GM10266 (cell line): ENCODE measurements around the gene ZNF547.

Experiments
- DNase-seq: peaks from one replicate; pipeline ENCODE4 v3.0.0; 2012; ENCODE audit errors: extremely low spot score
- TF ChIP-seq, protein P1 (sequence below): IDR thresholded peaks from 2 replicates; pipeline ENCODE4 v1.5.1; 2012; ENCODE audit warnings: mild to moderate bottlenecking, low read depth; ENCODE audit not compliant: control insufficient read depth, insufficient read depth; ENCODE audit errors: missing control alignments

Gene ZNF547

DNA sequence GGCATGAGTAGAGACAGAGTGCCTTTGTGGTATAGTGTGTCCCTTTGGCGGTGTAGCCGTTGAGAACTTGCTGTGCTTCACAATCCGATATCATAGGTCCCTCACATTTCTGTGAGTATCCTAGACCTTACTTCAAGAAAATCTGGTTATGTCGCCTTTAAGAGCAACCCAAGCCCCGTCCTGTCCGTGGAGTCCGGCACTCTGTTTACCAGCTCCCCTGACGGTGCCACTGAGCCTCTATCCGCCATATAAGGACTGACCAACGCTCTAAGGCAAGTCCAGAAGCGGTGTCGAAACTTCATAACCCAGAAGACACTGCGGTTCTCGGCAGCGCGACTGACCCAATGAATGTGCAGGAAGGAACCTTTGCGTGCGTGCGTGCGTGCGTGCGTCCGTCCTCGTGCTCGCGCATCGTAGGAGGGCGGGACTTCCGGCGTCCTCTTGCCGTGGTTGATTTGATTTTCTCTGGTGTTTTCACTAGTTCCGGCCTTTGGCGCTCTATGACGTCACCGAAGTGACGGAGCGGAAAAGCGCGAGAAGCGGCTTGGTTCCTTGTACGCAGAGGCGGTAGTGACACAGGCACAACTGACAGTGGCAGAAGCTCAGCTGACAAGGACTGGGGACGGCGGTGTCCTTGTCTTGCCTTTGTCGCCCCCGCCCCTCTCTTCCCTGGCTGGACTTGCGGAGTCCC is at the start of gene ZNF547, which contains the start of gene TRAPPC2B:
TSS of gene ZNF547 (plus strand) at position 555 of the 691 bp plus-strand sequence. CDS start 5,005 bp downstream, outside the sequence.
TSS of gene TRAPPC2B (plus strand) at position 555 of the 691 bp plus-strand sequence. CDS start 1,283 bp downstream, outside the sequence.
- TF ChIP-seq, protein P1, sequence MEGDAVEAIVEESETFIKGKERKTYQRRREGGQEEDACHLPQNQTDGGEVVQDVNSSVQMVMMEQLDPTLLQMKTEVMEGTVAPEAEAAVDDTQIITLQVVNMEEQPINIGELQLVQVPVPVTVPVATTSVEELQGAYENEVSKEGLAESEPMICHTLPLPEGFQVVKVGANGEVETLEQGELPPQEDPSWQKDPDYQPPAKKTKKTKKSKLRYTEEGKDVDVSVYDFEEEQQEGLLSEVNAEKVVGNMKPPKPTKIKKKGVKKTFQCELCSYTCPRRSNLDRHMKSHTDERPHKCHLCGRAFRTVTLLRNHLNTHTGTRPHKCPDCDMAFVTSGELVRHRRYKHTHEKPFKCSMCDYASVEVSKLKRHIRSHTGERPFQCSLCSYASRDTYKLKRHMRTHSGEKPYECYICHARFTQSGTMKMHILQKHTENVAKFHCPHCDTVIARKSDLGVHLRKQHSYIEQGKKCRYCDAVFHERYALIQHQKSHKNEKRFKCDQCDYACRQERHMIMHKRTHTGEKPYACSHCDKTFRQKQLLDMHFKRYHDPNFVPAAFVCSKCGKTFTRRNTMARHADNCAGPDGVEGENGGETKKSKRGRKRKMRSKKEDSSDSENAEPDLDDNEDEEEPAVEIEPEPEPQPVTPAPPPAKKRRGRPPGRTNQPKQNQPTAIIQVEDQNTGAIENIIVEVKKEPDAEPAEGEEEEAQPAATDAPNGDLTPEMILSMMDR: no peak

GRCh38 chr19:57314146-57314545 is 49.2 kb upstream of the ZNF547 start:
- TF ChIP-seq, protein P1: no peak
- no peak for DNase-seq

More for the DNA sequence above, at the start of gene ZNF547, which contains the start of gene TRAPPC2B:
- peak; percentile 86 for DNase-seq

DNA sequence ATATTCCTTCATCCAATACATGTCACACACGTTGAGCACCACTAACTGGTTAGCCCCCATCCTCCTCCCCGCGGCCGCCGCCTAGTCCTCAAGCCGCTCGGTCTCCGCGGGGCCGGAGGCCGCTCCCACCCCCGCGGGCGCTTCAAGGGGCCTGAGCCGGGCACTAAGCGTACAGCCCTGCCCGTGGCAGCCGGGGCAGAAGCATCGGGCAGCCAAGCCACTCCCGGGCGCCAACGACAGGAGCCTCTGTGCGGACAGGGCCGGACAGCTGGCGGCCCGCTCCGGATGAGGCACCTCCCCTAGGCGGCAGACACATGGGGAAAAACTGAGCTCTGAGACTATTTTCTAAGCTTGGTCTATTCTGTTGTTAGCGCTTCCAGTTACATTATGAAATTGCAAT is 45.8 kb upstream of the ZNF547 start:
- DNase-seq: no peak
- TF ChIP-seq, protein P1: no peak

GRCh38 chr19:57319869-57320179 is 43.5 kb upstream of the ZNF547 start:
- TF ChIP-seq, protein P1: no peak
- no peak for DNase-seq

- TF ChIP-seq, protein P1: no peak
- peak; percentile 96 for DNase-seq
These were observed 42.9 kb upstream of the ZNF547 start, which contains the start of gene ZNF543 for GRCh38 chr19:57320180-57321084. TSS of gene ZNF543 (plus strand) at chr19:57320472. CDS start at chr19:57320854, 382 bp downstream.

DNA sequence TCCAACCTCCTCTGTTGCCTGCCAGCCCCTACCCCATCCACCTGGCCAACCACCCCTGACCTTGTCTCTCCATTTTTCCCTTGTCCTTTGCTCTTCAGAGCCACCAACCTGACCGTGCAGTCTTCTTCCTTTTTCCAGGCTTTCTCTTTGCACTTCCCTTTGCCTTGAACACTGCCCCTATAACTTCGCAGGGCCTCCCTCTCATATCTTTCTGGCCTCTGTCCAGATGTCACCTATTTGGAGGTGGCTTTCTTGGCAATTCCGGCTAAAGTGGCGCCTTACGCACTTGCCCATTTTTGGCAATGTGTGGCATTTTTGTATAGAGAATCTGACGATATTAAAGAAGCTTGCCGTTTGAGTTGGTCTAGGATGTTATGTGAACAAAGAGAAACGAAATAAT is 42.2 kb upstream of the ZNF547 start:
- no peak for DNase-seq
- TF ChIP-seq, protein P1: no peak
